HepG2 (cell line): ENCODE data around the gene GNAI2. TPM values are rescaled to one million over a fixed set of nuclear protein-coding genes. Genes with fewer than 3 reads are reported as not detected.

Experiments
- ATF1 ChIP-seq: IDR thresholded peaks from 2 replicates; pipeline ENCODE4 v1.6.1; 2016; ENCODE audit warnings: mild to moderate bottlenecking, control low read depth
- ESRRA ChIP-seq: sonication (generic); formaldehyde crosslinking; IDR thresholded peaks from 2 replicates; pipeline ENCODE4 v1.5.1; 2020; ENCODE audit warnings: mild to moderate bottlenecking, low read depth, missing genetic modification reagents
- FOXO4 ChIP-seq: sonication (generic); formaldehyde crosslinking; conservative IDR thresholded peaks from 2 replicates; pipeline ENCODE4 v1.8.1; 2023; ENCODE audit warnings: missing genetic modification reagents
- GZF1 ChIP-seq: sonication (generic); formaldehyde crosslinking; IDR thresholded peaks from 2 replicates; pipeline ENCODE4 v1.5.1; 2020; ENCODE audit warnings: mild to moderate bottlenecking, missing genetic modification reagents
- HDAC6 ChIP-seq: fragments of 200-600 bp; sonication (generic); IDR thresholded peaks from 2 replicates; pipeline ENCODE4 v1.7.0; 2017; ENCODE audit warnings: mild to moderate bottlenecking, antibody characterized with exemption, low read length, low read depth
- MTF1 ChIP-seq: sonication (generic); formaldehyde crosslinking; IDR thresholded peaks from 2 replicates; pipeline ENCODE4 v1.5.0; 2020; ENCODE audit warnings: missing genetic modification reagents
- MYPOP ChIP-seq: sonication (generic); formaldehyde crosslinking; IDR thresholded peaks from 2 replicates; pipeline ENCODE4 v1.8.1; 2023; ENCODE audit warnings: mild to moderate bottlenecking, moderate library complexity, missing genetic modification reagents
- NFE2L2 ChIP-seq: fragments of 150-350 bp; IDR thresholded peaks from 2 replicates; pipeline ENCODE4 v1.6.1; 2014; ENCODE audit warnings: low read length
- NFIC ChIP-seq: IDR thresholded peaks from 2 replicates; pipeline ENCODE4 v1.6.1; 2012; ENCODE audit warnings: mild to moderate bottlenecking, low read length, inconsistent platforms
- NR2F2 ChIP-seq: IDR thresholded peaks from 2 replicates; pipeline ENCODE4 v1.6.1; 2012; ENCODE audit warnings: low read depth, inconsistent platforms, borderline replicate concordance
- NR3C1 ChIP-seq: sonication (generic); formaldehyde crosslinking; IDR thresholded peaks from 2 replicates; pipeline ENCODE4 v1.4.0; 2020; ENCODE audit warnings: missing genetic modification reagents
- PTBP1 ChIP-seq: fragments of 200-400 bp; formaldehyde crosslinking; IDR thresholded peaks from 2 replicates; pipeline ENCODE4 v1.6.1; 2018; ENCODE audit warnings: low read length, low read depth; ENCODE audit not compliant: poor library complexity, severe bottlenecking
- SAP130 ChIP-seq: IDR thresholded peaks from 2 replicates; pipeline ENCODE4 v1.6.1; 2016; ENCODE audit warnings: low read depth
- SP2 ChIP-seq: sonication (generic); formaldehyde crosslinking; IDR thresholded peaks from 2 replicates; pipeline ENCODE4 v1.5.1; 2020; ENCODE audit warnings: mild to moderate bottlenecking, missing genetic modification reagents
- XBP1 ChIP-seq: sonication (generic); formaldehyde crosslinking; IDR thresholded peaks from 2 replicates; pipeline ENCODE4 v1.5.0; 2020; ENCODE audit warnings: missing genetic modification reagents
- ZFP36L2 ChIP-seq: sonication (generic); formaldehyde crosslinking; IDR thresholded peaks from 2 replicates; pipeline ENCODE4 v1.4.0; 2020; ENCODE audit warnings: missing genetic modification reagents
- ZNF224 ChIP-seq: sonication (generic); formaldehyde crosslinking; IDR thresholded peaks from 2 replicates; pipeline ENCODE4 v1.5.0; 2020; ENCODE audit warnings: mild to moderate bottlenecking, missing genetic modification reagents
- ZNF362 ChIP-seq: sonication (generic); formaldehyde crosslinking; IDR thresholded peaks from 2 replicates; pipeline ENCODE4 v1.4.0; 2020; ENCODE audit warnings: missing genetic modification reagents, mild to moderate bottlenecking, borderline replicate concordance
- ZNF367 ChIP-seq: sonication (generic); formaldehyde crosslinking; IDR thresholded peaks from 2 replicates; pipeline ENCODE4 v1.4.0; 2020; ENCODE audit warnings: missing genetic modification reagents, borderline replicate concordance
- ZNF598 ChIP-seq: sonication (generic); formaldehyde crosslinking; IDR thresholded peaks from 2 replicates; pipeline ENCODE4 v1.5.1; 2020; ENCODE audit warnings: mild to moderate bottlenecking, missing genetic modification reagents, borderline replicate concordance
- ZNF629 ChIP-seq: sonication (generic); formaldehyde crosslinking; conservative IDR thresholded peaks from 2 replicates; pipeline ENCODE4 v1.5.0; 2020; ENCODE audit warnings: missing genetic modification reagents
- polyA plus RNA-seq, 8 experiments: library from polyadenylated mRNA; depleted of rRNA in 3 of 8; stranded (reverse) in 7 of 8; unstranded in 1 of 8; fragments of >200 nt; fragmentation: Illumina TruSeq in 4 of 8; extraction: Trizol in 4 of 8; gene quantifications; 2 replicates each; pipeline versions ENCODE4 v1.2.1 to v1.2.3, GENCODE V29; 2011 to 2016; ENCODE audit warnings: low read depth in 4 of 8, missing spikeins in 1 of 8, mixed read lengths in 1 of 8; ENCODE audit not compliant: insufficient read depth in 1 of 8
- total RNA-seq, 5 experiments: library from RNA; depleted of rRNA; stranded (reverse); fragments of >200 nt; fragmentation: Illumina TruSeq; extraction: Trizol; gene quantifications; 2 replicates each; pipeline ENCODE4 v1.2.3, GENCODE V29; 2016; ENCODE audit warnings: low read depth in 1 of 5
- TF ChIP-seq, protein P1 (sequence below): sonication (generic); formaldehyde crosslinking; IDR thresholded peaks from 2 replicates; pipeline ENCODE4 v1.4.0; 2020; ENCODE audit warnings: missing genetic modification reagents
- TF ChIP-seq, protein P2 (sequence below): sonication (generic); formaldehyde crosslinking; IDR thresholded peaks from 2 replicates; pipeline ENCODE4 v1.4.0; 2020; ENCODE audit warnings: missing genetic modification reagents

The GNAI2 gene
- total and polyA plus RNA-seq, 2 of the 13 experiments (the other 11 are each of a cell fraction or from before 2014, with no cell fraction given) = 51.1 to 66.2 TPM

DNA sequence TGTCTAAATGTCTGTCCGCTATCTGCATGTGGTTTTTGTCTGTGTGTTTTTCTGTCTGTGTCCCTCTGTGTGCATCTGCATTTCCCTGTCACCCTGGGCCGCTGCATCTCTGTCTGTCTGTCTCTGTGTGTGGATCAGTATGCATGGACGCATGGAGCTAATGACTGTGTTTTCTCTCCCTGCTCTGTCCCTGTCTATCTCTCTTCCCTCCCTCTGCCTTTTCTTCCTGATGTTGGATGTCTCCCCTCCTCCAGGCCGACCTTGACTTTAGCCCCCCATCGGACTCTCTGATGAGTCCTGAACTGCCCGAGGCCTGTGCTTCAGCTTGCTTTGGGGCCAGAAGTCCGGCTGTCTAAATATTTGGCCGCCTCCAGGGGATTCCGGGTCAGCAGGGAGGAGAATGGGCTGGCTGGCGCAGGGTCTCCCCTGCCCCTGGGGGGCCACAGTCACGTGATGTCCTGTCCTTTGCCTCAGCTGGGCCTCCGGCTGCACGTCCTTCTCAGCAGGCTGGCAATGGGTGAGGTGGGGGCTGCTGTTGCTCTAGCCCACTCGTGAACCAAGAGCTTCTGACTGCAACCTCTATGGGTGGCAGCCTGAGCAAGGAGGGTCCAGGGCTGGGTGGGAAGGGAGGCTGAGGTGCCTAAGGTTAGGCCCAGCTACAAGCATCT, 27.2 kb upstream of the GNAI2 start (continued):
- TF ChIP-seq ESRRA (CRISPR knock-in tag) (peak; percentile 98), NFE2L2 (no peak), MTF1 (no peak), NR3C1 (no peak), SAP130 (CRISPR knock-in tag) (peak; percentile 87), ZNF367 (CRISPR knock-in tag) (0 out of 2 replicates have a peak, but pooled peaks have one; percentile 58), NFIC (no peak), ATF1 (CRISPR knock-in tag) (no peak), FOXO4 (CRISPR knock-in tag) (no peak), MYPOP (CRISPR knock-in tag) (peak; percentile 22; the same call in 1 of the 2 replicates), ZNF598 (CRISPR knock-in tag) (no peak; the same call in 1 of the 2 replicates), HDAC6 (no peak), ZNF362 (CRISPR knock-in tag) (peak; percentile 64; the same call in 1 of the 2 replicates), PTBP1 (no peak), ZFP36L2 (CRISPR knock-in tag) (no peak), ZNF224 (CRISPR knock-in tag) (0 out of 2 replicates have a peak, but pooled peaks have one; percentile 30), GZF1 (CRISPR knock-in tag) (peak; percentile 75), XBP1 (CRISPR knock-in tag) (no peak), NR2F2 (no peak), ZNF629 (CRISPR knock-in tag) (peak; percentile 75), SP2 (CRISPR knock-in tag) (no peak)
- TF ChIP-seq, protein P1, sequence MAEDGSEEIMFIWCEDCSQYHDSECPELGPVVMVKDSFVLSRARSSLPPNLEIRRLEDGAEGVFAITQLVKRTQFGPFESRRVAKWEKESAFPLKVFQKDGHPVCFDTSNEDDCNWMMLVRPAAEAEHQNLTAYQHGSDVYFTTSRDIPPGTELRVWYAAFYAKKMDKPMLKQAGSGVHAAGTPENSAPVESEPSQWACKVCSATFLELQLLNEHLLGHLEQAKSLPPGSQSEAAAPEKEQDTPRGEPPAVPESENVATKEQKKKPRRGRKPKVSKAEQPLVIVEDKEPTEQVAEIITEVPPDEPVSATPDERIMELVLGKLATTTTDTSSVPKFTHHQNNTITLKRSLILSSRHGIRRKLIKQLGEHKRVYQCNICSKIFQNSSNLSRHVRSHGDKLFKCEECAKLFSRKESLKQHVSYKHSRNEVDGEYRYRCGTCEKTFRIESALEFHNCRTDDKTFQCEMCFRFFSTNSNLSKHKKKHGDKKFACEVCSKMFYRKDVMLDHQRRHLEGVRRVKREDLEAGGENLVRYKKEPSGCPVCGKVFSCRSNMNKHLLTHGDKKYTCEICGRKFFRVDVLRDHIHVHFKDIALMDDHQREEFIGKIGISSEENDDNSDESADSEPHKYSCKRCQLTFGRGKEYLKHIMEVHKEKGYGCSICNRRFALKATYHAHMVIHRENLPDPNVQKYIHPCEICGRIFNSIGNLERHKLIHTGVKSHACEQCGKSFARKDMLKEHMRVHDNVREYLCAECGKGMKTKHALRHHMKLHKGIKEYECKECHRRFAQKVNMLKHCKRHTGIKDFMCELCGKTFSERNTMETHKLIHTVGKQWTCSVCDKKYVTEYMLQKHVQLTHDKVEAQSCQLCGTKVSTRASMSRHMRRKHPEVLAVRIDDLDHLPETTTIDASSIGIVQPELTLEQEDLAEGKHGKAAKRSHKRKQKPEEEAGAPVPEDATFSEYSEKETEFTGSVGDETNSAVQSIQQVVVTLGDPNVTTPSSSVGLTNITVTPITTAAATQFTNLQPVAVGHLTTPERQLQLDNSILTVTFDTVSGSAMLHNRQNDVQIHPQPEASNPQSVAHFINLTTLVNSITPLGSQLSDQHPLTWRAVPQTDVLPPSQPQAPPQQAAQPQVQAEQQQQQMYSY = no peak; the same call in 1 of the 2 replicates
- TF ChIP-seq, protein P2, sequence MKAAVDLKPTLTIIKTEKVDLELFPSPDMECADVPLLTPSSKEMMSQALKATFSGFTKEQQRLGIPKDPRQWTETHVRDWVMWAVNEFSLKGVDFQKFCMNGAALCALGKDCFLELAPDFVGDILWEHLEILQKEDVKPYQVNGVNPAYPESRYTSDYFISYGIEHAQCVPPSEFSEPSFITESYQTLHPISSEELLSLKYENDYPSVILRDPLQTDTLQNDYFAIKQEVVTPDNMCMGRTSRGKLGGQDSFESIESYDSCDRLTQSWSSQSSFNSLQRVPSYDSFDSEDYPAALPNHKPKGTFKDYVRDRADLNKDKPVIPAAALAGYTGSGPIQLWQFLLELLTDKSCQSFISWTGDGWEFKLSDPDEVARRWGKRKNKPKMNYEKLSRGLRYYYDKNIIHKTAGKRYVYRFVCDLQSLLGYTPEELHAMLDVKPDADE (CRISPR knock-in tag) = no peak
